Transverse colon (tissue), 3 donors: ENCODE measurements around the gene CKS1B.

Experiments used
- POLR2A ChIP-seq: fragments of 450-650 bp; IDR thresholded peaks from one replicate; pipeline ENCODE4 v1.6.1; 2016; ENCODE audit warnings: antibody characterized with exemption, mild to moderate bottlenecking, moderate library complexity
- TF ChIP-seq, protein P1 (sequence below), 5 experiments: fragments of 200-600 bp in 3 of 5; fragments of 450-650 bp in 2 of 5; sonication (generic) in 3 of 5; IDR thresholded peaks; 1 replicate in 2 of 5; 2 replicates in 3 of 5; pipeline ENCODE4 v1.5.1; 2016 to 2017; ENCODE audit warnings: antibody characterized with exemption in 5 of 5, inconsistent platforms in 3 of 5, mild to moderate bottlenecking in 2 of 5, moderate library complexity in 1 of 5

DNA sequence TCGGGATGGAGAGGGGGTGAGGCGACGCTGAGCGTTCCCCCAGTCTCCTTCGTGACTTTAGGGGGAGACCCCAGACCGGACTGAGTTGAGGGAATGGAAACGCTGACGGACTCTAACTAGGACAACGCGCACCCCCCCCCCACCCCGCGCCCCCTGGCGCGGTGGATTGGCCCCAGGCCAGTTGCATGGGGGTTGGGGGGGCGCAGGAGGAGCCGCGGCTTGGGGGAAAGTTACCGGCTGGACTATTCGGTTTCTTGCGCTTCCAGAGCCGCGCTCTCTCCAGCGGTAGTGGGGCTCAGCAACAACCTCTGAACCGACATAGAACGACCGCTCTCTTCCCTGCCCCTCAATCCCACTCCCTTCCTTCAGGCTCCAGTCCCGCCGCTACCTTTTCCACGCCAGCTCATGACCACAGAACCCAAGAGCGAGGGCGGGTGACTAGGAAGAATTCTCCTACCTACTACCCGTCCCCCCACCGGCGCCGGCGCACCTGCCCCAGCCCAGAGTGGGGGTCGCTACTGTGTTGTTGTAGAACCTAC lies 28.8 kb downstream of the CKS1B start:
- TF ChIP-seq, protein P1, sequence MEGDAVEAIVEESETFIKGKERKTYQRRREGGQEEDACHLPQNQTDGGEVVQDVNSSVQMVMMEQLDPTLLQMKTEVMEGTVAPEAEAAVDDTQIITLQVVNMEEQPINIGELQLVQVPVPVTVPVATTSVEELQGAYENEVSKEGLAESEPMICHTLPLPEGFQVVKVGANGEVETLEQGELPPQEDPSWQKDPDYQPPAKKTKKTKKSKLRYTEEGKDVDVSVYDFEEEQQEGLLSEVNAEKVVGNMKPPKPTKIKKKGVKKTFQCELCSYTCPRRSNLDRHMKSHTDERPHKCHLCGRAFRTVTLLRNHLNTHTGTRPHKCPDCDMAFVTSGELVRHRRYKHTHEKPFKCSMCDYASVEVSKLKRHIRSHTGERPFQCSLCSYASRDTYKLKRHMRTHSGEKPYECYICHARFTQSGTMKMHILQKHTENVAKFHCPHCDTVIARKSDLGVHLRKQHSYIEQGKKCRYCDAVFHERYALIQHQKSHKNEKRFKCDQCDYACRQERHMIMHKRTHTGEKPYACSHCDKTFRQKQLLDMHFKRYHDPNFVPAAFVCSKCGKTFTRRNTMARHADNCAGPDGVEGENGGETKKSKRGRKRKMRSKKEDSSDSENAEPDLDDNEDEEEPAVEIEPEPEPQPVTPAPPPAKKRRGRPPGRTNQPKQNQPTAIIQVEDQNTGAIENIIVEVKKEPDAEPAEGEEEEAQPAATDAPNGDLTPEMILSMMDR (IDR thresholded peaks at IDR 0.05), result no peak
- peak; percentile 28 for TF ChIP-seq POLR2A
